Measurements from ENCODE around the gene DNAH14.

- TF ChIP-seq GABPA (IDR thresholded peaks at IDR 0.05 in 1 of 2, conservative IDR thresholded peaks at IDR 0.05 in 1 of 2) = no peak
- no peak for TF ChIP-seq CTCF (IDR thresholded peaks at IDR 0.05; ENCODE audit: low read depth, low read length, missing input control)
- TF ChIP-seq EGR1 (IDR thresholded peaks at IDR 0.05; ENCODE audit: low read depth in 2 of 2) = no peak
- no peak for TF ChIP-seq RAD21 (IDR thresholded peaks at IDR 0.05)
- no peak for TF ChIP-seq ZBTB33 (IDR thresholded peaks at IDR 0.05)
- TF ChIP-seq MAX (IDR thresholded peaks at IDR 0.05) = no peak
- no peak for TF ChIP-seq ATF3 (IDR thresholded peaks at IDR 0.05)
Observed at GRCh38 chr1:224980181-224980580, 50.7 kb downstream of the DNAH14 start.
